ENCODE data around the gene PPARD. TPM values are rescaled to one million over a fixed set of nuclear protein-coding genes. Genes with fewer than 3 reads are reported as not detected.

Gene PPARD
- total RNA-seq, 3 donors from 2014 or later (not counting 1 experiment from before 2014, with no cell fraction given), result 14.4 to 20.4 (median 18.8) TPM

DNA sequence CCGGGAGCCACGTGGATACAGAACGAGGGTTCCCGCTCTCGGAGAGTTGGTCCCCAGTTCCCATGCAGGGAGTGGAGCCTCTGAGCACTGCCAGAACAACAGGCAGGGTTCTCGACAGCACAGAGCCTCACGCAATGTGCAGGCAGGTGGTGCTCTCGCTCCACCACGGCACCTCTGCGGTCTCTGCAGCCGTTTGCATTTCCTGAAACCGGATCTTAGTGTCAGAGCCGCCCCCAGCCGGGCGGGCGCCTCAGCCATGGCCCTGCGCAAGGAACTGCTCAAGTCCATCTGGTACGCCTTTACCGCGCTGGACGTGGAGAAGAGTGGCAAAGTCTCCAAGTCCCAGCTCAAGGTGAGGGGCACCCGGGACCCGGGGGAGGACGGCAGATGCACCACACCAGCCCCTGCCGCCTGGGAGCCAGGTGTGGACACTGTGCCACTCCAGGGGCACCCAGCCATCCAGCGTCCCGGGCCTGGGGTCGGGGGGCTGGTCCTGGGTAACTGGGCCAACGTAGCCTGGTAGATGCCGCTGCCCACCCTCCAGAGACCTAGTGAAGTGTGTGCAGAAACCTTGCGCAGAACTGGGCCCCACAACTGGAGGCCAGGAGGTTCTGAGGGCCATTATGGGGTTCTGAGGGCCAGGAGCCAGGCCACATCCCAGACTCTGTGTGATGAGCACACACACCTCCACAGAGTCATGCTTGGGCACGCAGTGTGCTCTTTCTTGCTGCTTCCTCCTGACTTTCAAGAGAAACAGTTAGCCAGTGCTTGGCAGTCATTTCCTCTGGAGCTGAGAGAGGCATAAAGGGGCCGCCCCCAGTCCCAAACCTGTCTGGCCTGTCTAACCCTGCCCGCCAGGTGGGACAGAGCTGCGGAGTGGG lies 44.5 kb upstream of the PPARD start, which contains the start of gene DEF6:
Gene DEF6, plus strand, starts transcription at position 218 of the 881 bp plus-strand sequence. Its CDS starts 39 bp downstream, at position 257.
- Mint-ChIP-seq H3K9me3 (no peaks in the 10 kb centered on the region), H3K4me3 (peak within 1 kb of the TSS; percentile 89), H3K27me3 (ENCODE audit: low read depth in 2 of 2) (no peaks in the 10 kb centered on the region), H3K27ac (peak within 1 kb of the TSS; percentile 97 to 98), H3K36me3 (peaks cover 8% of the 10 kb centered on the region), H3K4me1 (peaks cover 35 to 51% of the 10 kb centered on the region in 2 donors)
- H3K27ac ChIP-seq (ENCODE audit: low read length), result peak within 1 kb of the TSS; percentile 97
- H3K27me3 ChIP-seq (ENCODE audit: control insufficient read depth, insufficient read depth, low read length), result no peaks in the 10 kb centered on the region
- peaks cover 54% of the 10 kb centered on the region for H3K4me1 ChIP-seq (ENCODE audit: control insufficient read depth, insufficient read depth, low read length)
- H3K36me3 ChIP-seq (ENCODE audit: control insufficient read depth, insufficient read depth, low read length), result peaks cover 20% of the 10 kb centered on the region
- no peaks in the 10 kb centered on the region for H3K9me3 ChIP-seq (ENCODE audit: control insufficient read depth, insufficient read depth, low read length)
- ATAC-seq (peak; percentile 85 to 92 (median 91)), DNase-seq (peak; percentile 85 to 95)
- intact Hi-C loops (cut with micrococcal nuclease), result loop anchor here (1.0 to 5.0 kb wide), 7 partner anchors 15 to 439 kb away; partner anchors contain the start of genes ARMC12, PPARD and RPL10A
- under 1% methylated on average over 34 of the region's 35 CpGs for WGBS (ENCODE audit: insufficient coverage)
- peak within 1 kb of the TSS; percentile 95 for H3K4me3 ChIP-seq (ENCODE audit: low read length)
- TF ChIP-seq, protein P1, sequence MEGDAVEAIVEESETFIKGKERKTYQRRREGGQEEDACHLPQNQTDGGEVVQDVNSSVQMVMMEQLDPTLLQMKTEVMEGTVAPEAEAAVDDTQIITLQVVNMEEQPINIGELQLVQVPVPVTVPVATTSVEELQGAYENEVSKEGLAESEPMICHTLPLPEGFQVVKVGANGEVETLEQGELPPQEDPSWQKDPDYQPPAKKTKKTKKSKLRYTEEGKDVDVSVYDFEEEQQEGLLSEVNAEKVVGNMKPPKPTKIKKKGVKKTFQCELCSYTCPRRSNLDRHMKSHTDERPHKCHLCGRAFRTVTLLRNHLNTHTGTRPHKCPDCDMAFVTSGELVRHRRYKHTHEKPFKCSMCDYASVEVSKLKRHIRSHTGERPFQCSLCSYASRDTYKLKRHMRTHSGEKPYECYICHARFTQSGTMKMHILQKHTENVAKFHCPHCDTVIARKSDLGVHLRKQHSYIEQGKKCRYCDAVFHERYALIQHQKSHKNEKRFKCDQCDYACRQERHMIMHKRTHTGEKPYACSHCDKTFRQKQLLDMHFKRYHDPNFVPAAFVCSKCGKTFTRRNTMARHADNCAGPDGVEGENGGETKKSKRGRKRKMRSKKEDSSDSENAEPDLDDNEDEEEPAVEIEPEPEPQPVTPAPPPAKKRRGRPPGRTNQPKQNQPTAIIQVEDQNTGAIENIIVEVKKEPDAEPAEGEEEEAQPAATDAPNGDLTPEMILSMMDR (IDR thresholded peaks at IDR 0.05), result peak; percentile 87

DNA sequence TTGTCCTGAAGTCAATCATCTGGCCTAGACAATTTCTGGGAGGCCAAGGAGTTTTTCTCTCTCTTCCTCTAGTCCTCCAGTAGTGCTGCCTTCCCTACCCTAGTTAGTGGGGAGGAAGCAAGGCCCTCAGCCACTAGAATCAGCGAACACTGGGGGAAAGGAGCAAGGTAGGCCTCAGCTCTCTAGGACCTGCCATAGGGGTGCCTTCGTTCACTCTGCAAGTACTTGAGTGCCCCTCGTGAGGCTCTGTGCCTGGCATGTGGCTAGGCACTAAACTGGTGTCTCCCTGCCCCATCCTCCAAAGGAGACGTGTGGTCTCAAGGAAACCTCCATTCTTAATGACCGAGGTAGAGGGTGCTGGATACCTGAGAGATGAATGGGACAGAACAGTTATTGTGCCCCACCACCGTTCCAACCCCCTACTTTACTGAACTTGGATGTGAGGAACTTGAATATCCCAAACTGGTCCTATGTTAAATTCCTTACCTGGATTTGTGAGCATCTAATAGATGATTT lies 43.7 kb upstream of the PPARD start:
- peak in 1 of 2 donors; percentile 48 for DNase-seq
- intact Hi-C loops (cut with micrococcal nuclease), result loop anchor here (2.0 to 5.0 kb wide), 3 partner anchors 14 to 439 kb away; partner anchors contain the start of genes ARMC12 and PPARD
- ATAC-seq, result no peak

DNA sequence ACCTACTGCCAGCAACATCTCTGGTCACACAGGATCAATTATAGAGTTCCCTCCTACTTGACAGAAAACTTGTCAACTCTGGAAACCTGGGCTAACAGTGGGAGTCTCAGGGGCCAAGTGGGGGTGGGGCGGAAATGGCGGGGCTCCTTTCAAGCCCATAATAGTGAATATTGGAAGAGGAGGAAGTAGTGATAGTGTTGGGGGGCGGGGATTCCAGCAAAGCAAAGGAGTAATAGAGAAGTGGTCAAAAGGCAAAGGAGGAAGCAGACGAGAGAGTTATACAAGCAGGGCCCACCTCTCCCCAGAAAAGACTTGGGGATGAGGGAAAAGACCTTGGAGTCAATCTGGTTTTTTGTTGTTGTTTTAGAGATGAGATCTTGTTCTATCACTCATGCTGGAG lies 42.7 kb upstream of the PPARD start:
- ATAC-seq (no peak), DNase-seq (peak in 1 of 2 donors; percentile 46)
- Histone ChIP-seq H3K27me3 (ENCODE audit: control insufficient read depth, insufficient read depth, low read length) (no peaks in the 10 kb centered on the region), H3K4me3 (ENCODE audit: low read length) (peak overlapping the region; percentile 95), H3K27ac (ENCODE audit: low read length) (peak overlapping the region; percentile 97), H3K9me3 (ENCODE audit: control insufficient read depth, insufficient read depth, low read length) (no peaks in the 10 kb centered on the region), H3K4me1 (ENCODE audit: control insufficient read depth, insufficient read depth, low read length) (peaks cover 72% of the 10 kb centered on the region), H3K36me3 (ENCODE audit: control insufficient read depth, insufficient read depth, low read length) (peaks cover 18% of the 10 kb centered on the region)
- intact Hi-C loops (cut with micrococcal nuclease), result loop anchor here (2.0 to 5.0 kb wide), 3 partner anchors 13 to 438 kb away; partner anchors contain the start of genes ARMC12 and PPARD
- peaks cover 8% of the 10 kb centered on the region for H3K36me3 Mint-ChIP-seq
- peak overlapping the region; percentile 89 for H3K4me3 Mint-ChIP-seq
- no peaks in the 10 kb centered on the region for H3K27me3 Mint-ChIP-seq (ENCODE audit: low read depth in 2 of 2)
- H3K4me1 Mint-ChIP-seq, result peaks cover 53 to 69% of the 10 kb centered on the region in 2 donors
- TF ChIP-seq, protein P1 (IDR thresholded peaks at IDR 0.05), result no peak
- H3K27ac Mint-ChIP-seq, result peak overlapping the region; percentile 97 to 98
- H3K9me3 Mint-ChIP-seq, result no peaks in the 10 kb centered on the region
- 12% methylated on average over 4 of the region's 4 CpGs for WGBS (ENCODE audit: insufficient coverage)

More for the DNA sequence above, 43.7 kb upstream of the PPARD start:
- peaks cover 43 to 59% of the 10 kb centered on the region in 2 donors for H3K4me1 Mint-ChIP-seq
- Histone ChIP-seq H3K9me3 (ENCODE audit: control insufficient read depth, insufficient read depth, low read length) (no peaks in the 10 kb centered on the region), H3K4me3 (ENCODE audit: low read length) (peak overlapping the region; percentile 95), H3K27me3 (ENCODE audit: control insufficient read depth, insufficient read depth, low read length) (no peaks in the 10 kb centered on the region), H3K27ac (ENCODE audit: low read length) (peak overlapping the region; percentile 97), H3K4me1 (ENCODE audit: control insufficient read depth, insufficient read depth, low read length) (peaks cover 62% of the 10 kb centered on the region), H3K36me3 (ENCODE audit: control insufficient read depth, insufficient read depth, low read length) (peaks cover 13% of the 10 kb centered on the region)
- H3K27me3 Mint-ChIP-seq (ENCODE audit: low read depth in 2 of 2), result no peaks in the 10 kb centered on the region
- peaks cover 8% of the 10 kb centered on the region for H3K36me3 Mint-ChIP-seq
- TF ChIP-seq, protein P1 (IDR thresholded peaks at IDR 0.05), result no peak
- H3K4me3 Mint-ChIP-seq, result peak overlapping the region; percentile 89
- no peaks in the 10 kb centered on the region for H3K9me3 Mint-ChIP-seq
- WGBS (ENCODE audit: insufficient coverage), result 0% methylated on average over 4 of the region's 6 CpGs
- H3K27ac Mint-ChIP-seq, result peak overlapping the region; percentile 97 to 98
